HG02642 (cell line): Measurements from ENCODE around the gene TOP1.

Experiments
- ATAC-seq: cut with Tn5 transposase; IDR thresholded peaks from one replicate; pipeline ENCODE4 v1.9.1; 2021; ENCODE audit warnings: mild to moderate bottlenecking; ENCODE audit not compliant: unreplicated experiment, poor library complexity

TOP1 gene

DNA sequence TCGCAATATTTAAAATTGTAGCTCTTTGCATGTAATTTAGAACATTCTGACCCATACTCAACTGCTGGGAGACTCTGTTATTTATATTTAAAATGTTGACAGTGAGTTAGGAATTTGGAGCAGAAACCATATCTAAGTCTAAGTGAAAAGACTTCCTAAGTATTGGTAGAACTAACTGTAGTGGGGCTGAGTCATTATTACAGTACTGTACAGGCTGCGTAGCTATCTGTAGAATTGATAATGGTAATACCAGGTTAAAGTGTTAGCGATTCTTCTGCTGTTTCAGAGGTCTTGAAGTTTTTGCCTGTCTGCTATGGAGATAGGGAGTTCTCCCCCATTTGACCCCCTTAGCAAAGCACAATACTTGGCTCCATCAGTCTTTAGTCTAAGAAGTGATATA lies 3.6 kb downstream of the TOP1 start:
- ATAC-seq: no peak

DNA sequence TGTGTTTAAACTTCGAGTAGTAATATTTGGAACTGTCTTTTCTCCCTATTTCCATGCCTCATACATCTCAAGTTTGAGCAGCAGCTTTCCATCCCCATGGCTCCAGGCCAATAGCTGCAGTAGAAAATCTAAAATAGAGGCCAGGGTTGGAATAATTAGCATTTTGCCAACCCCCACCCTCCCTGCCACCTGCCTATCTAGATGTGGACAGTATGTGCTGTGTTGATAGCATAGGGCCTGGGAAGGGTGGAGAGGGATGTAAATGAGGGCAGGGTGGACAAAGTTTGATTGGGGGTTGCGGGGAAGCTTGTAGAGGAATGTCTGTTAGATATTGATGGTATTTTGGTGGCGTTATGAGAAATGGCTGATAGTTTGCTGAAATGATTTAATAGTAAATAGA lies 5.6 kb downstream of the TOP1 start:
- no peak for ATAC-seq

DNA sequence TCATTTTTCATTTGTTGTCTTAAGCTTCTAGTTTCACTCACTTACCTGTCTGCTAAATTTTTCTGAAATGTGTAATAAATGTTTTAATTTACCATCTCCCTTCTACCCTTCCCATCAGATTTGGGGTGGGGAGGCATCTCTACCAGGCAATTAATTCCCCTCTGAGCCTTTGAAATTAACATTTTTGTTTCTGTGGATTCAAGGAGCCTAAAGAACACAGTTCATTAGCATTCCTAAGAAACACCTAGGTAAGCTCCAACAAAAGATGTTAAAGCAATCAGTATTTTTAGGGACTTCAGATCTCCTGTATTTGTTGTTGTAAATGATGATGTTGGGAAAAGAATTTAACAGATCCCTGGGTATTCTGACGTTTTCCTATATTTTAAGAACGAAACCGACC lies 6.6 kb downstream of the TOP1 start:
- ATAC-seq: no peak

DNA sequence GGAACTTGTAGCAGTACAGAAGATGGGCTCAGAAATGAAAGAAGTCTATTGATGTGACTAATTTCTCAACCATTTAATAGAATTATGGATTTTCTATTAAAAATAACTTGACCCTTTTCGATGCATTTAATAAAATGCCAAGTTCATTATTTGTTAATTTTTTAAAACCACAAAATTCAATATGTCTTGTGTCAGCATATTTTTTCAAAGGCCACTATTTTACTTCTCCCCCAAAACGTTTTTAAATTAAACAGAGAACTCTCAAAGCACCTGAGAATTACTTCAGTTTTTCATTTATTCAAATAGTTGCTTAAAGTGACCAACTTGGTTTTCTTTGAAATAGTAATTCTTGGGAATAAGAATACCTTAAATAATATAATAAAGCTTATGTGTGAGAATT lies 8.6 kb downstream of the TOP1 start:
- ATAC-seq: no peak

DNA sequence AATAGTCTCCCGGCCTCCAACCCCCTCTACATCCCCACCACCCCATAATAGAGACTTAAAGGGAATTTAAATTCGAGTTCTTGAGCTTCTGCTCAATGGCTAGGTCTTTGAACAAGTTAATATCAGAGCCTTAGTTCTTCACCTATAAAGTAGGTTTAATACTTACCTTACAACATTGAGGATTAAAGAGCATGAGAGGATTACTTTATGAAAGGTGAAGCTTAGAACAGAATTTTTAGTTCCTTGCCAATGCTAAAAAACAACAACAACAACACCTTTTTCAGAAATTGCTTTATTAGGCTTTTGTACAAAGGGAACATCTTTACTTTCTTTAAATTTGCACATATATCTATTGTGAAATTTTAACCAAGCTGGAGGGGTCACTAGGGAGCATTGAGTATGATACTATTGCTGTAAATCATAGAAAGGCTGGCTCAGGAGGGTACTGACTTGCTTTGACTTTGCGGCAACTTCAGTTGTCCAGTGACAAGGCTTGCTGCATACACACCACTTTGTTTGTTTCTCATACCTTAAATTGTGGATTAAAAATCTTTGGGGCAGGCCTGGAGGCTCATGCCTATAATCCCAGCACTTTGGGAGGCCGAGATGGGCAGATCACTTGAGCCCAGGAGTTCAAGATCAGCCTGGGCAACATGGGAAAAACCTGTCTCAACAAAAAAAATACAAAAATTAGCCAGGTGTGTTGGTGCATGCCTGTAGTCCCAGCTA lies 9.7 kb downstream of the TOP1 start:
- no peak for ATAC-seq

DNA sequence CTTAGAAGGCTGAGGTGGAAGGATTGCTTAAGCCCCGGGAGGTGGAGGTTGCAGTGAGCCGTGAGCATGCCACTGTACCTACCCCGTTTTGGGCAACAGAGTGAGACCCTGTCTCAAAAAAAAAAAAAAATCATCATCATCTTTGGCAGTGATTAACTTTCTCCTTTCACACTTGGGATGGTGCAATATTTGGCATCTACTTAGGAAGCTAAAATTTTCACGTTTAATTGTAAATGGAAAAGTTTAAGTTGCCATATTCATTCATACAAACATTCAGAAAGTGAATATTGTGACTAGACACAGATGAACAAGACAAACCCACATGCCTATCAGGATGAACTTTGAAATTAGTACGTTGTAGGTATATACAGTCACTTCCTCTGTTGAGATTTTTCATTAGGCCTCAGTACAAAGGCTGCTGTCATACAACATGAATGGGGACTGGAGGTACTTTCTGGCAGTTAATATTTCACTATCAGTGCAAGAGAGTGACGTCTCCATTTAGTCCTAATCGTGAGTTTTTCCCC lies 10.3 kb downstream of the TOP1 start:
- ATAC-seq: peak; percentile 52

DNA sequence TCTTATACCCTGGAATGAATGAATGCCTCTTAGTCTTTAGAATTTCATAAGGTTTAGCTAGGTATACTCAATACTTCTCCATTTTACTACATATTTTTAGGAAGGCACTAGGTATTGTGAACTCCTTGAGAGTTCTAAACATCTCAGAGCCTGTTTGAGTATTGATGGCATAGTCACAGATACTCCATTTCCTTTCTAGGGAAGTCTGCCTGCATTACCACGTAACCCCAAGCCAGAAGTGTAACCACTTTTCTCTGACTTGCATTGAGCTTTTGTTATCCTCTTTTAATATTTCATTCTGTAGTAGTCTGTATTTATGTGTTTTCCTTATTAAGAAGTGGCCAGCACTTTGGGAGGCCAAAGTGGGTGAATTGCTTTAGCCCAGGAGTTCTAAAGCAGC lies 12.2 kb downstream of the TOP1 start:
- ATAC-seq: no peak

DNA sequence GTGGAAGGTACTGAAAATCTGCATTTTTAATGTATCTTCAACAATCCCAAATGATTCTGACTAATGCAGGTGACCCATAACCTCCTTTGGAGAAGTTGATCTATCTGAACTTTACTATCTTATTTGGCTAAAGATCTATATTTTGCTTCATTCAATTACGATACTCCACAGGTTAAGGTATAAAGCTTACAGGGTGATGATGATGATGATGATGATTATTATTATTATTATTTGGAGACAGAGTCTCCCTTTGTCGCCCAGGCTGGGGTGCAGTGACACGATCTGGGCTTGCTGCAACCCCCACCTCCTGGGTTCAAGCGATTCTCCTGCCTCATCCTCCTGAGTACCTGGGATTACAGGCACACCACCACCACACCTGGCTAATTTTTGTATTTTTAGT lies 13.1 kb downstream of the TOP1 start:
- ATAC-seq: no peak

DNA sequence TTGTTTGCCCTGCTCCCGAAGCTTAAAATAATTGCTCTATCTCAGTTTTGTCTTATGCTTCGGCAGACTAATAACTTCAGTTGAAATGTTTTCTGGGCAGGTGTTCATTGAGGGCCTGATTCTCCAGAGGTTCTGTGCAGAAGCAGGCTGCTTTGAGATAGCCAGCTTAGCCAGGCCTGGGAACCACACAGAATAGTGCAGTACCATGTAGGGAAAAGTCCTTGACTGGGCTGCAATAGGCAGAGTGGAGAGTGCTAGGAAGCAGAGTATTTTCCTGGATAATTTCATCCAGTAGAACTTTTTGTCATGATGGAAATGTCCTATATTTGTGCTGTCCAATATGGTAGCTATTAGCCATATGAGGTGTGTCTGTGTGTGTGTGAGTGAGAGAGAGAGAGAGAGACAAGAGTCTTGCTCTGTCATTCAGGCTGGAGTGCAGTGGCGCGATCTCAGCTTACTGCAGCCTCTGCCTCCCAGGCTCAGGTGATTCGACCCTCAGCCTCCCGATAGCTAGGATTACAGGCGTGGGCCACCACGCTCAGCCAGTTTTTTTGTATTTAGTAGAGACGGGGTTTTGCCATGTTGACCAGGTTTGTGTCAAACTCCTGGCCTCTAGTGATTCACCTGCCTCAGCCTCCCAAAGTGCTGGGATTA lies 15.9 kb downstream of the TOP1 start:
- ATAC-seq: no peak

DNA sequence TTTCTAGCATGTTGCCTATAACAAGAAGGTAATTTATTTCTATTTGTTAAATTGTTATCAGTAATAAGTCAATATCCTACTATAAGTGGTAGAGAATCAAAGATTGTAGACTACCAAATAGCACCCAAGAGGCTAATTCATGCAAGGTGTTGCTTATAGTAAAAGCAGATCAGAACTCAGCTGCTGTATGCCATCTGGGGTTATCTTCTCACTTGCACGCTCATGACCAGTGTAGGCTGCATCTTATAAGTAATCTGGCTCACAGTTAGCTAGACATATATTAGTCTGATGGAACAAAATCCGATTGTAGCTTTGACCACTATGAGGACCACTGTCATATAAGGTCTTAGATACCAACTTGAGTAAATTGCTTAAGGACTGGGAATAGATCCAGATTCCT lies 17.0 kb downstream of the TOP1 start:
- no peak for ATAC-seq

DNA sequence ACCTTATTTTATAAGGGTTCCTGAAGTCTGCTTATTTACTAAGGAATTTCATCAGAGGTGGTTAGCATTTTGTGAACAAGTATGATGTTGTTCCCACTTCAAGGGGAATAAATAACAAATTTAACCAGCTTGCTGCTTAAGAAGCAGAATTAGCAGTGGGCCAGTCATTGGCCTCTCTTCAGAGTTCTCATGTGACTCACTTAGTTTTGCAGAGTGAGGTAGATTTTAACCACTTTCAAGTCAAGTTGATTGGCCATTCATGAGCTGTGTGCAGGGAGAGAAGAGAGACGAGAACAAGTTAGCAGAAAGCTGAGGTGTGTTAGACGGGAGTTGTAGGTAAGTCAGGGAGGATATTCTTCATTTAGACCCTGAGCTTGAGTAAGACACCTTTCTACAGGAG lies 18.1 kb downstream of the TOP1 start:
- no peak for ATAC-seq

DNA sequence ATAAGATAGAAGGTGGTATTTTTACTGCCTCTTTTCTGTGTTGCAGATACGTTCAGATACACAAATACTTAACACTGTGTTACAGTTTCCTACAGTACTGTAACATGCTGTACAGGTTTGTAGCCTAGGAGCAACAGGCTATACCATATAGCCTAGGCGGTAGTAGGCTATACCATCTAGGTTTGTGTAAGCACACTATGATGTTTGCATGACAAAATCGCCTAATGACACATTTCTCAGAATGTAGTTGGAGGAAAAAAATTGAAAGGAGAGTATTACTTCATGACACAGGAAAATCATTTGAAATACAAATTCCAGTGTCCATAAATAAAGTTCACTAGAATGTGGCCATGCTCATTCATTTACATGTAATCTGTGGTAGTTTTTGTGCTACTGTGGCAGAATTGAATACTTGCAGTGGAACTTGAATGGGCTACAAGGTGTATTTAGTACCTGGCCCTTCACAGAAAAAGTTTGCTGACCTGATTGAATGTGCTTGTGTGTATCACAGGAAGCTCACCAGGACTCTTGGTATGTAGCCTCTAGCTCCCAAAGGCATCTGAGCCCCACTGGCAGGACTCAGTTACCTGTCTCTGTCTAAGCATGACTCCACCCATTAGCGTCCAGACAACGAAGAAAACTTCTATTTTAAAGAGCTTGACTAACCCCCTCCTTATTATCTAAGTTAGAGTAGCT lies 18.8 kb downstream of the TOP1 start:
- no peak for ATAC-seq

DNA sequence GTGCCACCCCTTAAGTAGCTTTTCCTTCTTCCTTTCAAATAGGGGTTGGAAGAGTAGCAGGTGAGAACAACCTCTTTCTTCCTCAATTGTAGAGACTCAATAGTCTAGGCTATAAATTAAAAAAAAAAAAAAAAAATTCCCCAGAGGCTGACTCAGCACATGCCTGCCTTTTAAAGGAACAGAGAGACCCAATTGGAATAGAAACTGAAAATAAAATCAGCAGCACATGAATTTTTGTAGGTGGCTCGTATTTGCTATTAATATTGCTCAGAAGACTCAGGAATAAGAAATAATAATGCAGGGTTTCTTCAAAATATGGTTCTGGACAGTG lies 19.3 kb downstream of the TOP1 start:
- ATAC-seq: no peak

DNA sequence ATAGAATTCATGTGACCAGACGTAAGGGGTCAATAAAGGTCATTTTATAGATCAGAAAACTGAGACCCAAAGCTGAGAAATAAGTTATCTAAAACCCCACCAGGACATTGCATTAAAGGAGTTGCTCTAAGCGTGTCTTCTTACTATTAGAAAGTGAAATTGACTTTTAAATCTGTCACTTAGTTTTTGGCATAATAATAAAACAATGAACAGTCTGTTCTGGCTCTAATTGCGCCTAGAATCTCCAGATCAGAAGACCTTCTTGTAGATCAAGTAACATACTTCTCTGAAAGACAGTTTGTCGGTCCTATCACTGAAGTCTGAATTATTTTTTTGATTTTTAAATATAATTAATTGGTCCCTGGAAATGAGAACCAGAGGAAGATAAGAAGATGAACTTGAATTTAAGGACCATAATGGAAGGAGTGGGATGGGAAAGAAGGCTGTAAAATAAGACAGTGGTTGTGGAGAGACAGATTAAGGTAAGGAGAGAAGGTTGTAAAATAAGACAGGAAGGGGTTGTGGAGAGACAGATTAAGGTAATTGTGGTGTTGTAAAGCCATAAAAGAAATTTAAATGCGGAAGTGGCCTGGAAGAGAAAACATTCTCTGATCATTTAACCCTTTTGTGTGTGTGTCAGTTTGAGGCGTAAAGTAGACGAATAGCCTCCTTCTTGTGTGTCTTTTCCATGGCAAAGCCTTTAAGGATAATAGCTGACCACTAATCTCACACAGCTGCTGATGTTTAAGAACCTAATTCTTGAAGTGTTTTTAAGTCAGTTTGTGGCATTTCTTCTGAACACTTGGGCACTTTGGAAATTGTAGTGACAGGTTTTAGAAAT lies 20.1 kb downstream of the TOP1 start:
- ATAC-seq: no peak

DNA sequence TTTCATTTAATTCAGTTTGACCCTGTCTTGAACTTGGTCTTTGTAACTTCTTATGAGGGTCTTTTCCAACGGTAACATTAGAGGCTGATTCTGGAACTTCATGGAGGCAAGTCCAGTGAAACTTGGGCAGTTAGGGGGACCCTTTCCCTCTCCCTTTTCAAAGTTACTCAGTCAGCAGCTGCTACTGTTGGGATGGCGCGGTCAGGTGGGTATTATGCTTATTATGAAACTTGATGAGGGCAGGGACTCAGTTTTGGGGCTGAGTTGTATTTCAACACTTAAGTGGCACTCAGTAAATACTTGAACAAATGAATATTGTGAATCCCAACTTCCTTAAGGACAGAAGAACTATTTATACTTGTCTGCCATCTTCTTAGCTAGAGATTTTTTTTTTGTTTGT lies 20.8 kb downstream of the TOP1 start:
- no peak for ATAC-seq

DNA sequence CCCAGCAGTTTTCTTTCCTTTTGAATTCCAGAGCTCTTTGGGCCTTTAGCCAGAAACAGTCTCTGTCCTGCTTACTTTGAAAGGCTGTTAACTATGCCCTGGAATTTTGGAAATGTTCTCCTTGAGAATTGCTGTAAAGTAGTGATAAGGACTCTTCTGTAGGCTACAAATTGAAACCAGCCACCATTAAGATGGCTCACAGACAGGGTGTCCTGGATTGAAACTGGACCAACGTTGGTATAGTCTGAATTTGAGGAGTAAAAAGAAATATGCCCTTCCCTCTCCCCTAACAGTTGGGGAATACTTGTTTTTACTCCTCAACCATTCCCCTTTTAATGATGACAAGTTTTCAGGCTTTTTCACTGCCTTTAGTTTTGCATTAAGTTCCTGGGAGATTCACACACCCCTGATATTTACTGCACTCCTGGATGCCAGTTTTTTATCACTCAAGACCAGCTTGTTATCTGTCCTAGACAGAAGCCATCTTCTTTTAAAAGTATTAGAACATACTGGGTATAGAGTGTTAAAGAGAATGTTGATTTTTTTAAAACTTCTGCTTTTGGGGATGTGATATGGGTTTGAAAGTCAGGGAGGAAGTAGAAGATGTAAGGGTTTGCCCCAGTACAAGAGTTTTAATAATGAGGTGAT lies 21.9 kb downstream of the TOP1 start:
- no peak for ATAC-seq

DNA sequence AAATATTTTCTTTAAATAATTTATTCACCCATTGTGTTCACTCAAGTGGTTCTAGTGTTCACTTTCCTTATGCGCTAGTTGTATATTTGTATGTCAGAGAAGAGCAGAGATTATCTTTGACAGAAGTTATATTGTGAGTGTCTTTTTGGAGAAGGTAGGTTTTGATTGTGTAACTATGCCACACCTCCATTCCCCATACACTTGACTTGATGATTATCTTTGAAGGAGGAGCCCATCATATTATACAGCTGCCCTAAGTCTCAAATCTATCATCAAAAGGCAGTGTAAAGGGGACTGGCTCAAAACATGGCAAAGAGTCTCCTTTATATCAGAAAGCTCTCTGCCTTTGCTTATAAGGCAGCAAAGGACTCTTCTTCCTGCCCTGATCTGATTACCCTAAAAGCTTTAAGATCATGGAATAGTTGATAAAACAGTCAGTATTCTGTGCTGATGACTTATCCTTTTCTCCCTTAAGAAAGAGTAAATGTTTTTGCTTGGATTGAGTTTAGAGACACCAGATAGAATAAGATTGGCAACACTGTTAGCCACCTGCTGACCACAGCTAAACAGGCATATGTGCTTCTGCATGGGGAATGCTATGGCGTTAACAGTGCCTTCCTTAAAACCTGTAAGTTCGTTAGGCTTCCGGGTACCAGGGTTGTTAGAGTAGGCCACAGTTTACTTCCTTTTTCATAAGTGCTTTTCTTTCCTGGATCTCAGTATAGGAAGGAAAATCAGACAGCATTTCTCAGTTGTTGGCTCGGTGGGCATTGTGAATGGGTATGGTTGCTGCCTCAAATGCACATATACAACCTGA lies 22.6 kb downstream of the TOP1 start:
- no peak for ATAC-seq

DNA sequence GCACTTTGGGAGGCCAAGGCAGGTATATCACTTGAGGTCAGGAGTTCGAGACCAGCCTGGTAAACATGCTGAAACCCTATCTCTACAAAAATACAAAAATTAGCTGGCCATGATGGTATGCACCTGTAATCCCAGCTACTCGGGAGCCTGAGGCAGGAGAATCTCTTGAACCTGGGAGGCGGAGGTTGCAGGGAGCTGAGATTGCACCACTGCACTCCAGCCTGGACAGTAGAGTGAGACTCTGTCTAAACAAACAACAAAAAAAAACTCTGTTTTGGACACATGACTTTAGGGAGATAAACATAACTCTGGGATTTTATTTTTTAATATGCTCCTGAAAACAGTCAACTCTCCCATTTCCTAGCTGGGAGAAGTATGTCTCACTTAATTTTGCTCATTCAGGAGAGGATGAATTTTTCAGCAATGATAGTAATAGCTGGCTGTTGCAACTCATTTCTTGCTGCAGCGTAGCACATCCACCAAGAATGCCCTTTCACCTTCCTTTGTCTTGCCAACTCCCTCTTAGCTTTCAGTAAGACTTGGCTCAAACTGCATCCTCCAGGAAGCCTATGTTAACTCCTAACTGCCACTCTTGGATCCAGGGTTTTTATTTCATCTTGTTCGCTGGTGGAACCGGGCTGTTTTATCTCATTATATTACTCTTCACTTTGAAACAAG lies 24.3 kb downstream of the TOP1 start:
- no peak for ATAC-seq
